C4-2B (cell line): ENCODE measurements around the gene SF3B1.
"Not testable (repeated sequence)": the region's sequence is repeated elsewhere in the genome, so short reads cannot be mapped to it uniquely, and the experiment has no call there.

Experiments used
- H3K27ac ChIP-seq: fragments of 450-650 bp; 2 replicates; pipeline ENCODE4 v1.5.1; 2017
- CTCF ChIP-seq: fragments of 450-650 bp; conservative IDR thresholded peaks from 2 replicates; pipeline ENCODE4 v1.5.1; 2017; ENCODE audit warnings: mild to moderate bottlenecking
- ZFX ChIP-seq: fragments of 450-650 bp; IDR thresholded peaks from 2 replicates; pipeline ENCODE4 v1.6.1; 2017

The SF3B1 gene

GRCh38 chr2:197386242-197386641 lies 48.6 kb downstream of the SF3B1 start:
- TF ChIP-seq CTCF: no peak
- TF ChIP-seq ZFX: no peak
- no peak overlapping the region for H3K27ac ChIP-seq

- H3K27ac ChIP-seq: no peak overlapping the region
- TF ChIP-seq CTCF (peak; percentile 11; the same call in 1 of the 2 replicates), ZFX (no peak)
Observed at GRCh38 chr2:197383825-197384224, 51.0 kb downstream of the SF3B1 start.

- TF ChIP-seq CTCF (no peak), ZFX (no peak)
Observed at GRCh38 chr2:197381641-197382040, 53.2 kb downstream of the SF3B1 start.

GRCh38 chr2:197379918-197380309 lies 54.9 kb downstream of the SF3B1 start:
- not testable (repeated sequence) for H3K27ac ChIP-seq

More at GRCh38 chr2:197381641-197382040, 53.2 kb downstream of the SF3B1 start:
- H3K27ac ChIP-seq: no peak overlapping the region

- H3K27ac ChIP-seq: not testable (repeated sequence)
Observed at GRCh38 chr2:197379308-197379917, 55.4 kb downstream of the SF3B1 start.

GRCh38 chr2:197378494-197379307 lies 56.1 kb downstream of the SF3B1 start:
- TF ChIP-seq CTCF (peak; percentile 80), ZFX (no peak)
- no peak overlapping the region for H3K27ac ChIP-seq

GRCh38 chr2:197378086-197378485 lies 56.7 kb downstream of the SF3B1 start:
- no peak overlapping the region for H3K27ac ChIP-seq
- TF ChIP-seq CTCF: no peak

- TF ChIP-seq CTCF (no peak), ZFX (no peak)
- H3K27ac ChIP-seq: no peak overlapping the region
Observed at GRCh38 chr2:197377670-197378069, 57.2 kb downstream of the SF3B1 start.
